AG20443 (cell line): ENCODE measurements around the gene SLC2A3.
"Not testable (repeated sequence)": the region's sequence is repeated elsewhere in the genome, so short reads cannot be mapped to it uniquely, and the experiment has no call there.

ENCODE experiments used
- DNase-seq: peaks from one replicate; pipeline ENCODE4 v3.0.0; 2012; ENCODE audit warnings: low spot score, mixed read lengths

The SLC2A3 gene

GRCh38 chr12:7950230-7950943 lies 14.4 kb upstream of the SLC2A3 start:
- DNase-seq: not testable (repeated sequence)

- DNase-seq: no peak
Observed at GRCh38 chr12:7948589-7949260, 12.7 kb upstream of the SLC2A3 start.

GRCh38 chr12:7947011-7947410 lies 11.0 kb upstream of the SLC2A3 start:
- DNase-seq: no peak

DNA sequence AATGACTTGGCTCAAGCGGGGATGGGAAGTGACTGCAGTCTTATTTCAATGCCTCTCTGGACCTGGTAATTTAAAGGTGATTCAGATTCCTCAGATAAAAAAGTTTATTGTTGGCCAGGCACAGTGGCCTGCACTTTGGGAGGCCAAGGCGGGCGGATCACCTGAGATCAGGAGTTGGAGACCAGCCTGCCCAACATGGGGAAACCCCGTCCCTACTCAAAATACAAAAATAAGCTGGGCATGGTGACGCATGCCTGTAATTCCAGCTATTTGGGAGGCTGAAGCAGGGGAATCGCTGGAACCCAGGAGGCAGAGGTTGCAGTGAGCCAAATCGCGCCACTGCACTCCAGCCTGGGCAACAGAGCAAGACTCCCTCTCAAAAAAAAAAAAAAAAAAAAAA lies 8.8 kb upstream of the SLC2A3 start:
- DNase-seq: not testable (repeated sequence)

GRCh38 chr12:7940906-7941305 lies 4.9 kb upstream of the SLC2A3 start:
- DNase-seq: no peak

DNA sequence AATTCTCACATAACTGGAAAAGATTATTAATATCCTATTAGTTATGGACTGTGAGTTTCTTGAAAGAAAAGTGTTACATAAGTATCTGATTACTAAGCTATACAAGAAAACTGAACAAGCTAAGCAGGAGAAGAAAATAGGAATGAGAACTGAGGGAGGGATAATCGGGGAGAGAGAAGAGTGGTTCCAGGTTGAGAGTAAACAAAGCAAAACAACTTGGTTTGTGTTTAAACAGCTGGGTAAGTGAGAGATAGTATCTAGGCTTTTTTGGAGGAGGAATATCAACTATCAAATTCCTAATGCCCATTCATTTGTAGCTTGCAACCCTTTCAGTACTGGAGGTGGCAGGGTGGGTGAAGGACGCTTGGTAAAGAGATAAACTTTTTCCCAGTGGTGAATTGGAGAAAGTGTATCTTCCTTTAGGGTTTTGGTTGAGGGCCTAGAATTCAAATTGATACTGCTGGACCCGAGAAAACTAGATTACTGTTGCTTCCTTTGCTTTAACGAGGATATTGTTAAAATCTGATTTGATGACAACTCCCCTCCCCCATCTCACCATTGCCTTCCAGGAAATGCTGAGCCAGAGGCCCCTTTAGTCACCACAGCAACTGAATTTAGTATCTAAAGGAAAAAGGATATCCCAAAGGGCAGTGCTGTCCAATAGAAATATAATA lies 2.0 kb upstream of the SLC2A3 start:
- DNase-seq: no peak

DNA sequence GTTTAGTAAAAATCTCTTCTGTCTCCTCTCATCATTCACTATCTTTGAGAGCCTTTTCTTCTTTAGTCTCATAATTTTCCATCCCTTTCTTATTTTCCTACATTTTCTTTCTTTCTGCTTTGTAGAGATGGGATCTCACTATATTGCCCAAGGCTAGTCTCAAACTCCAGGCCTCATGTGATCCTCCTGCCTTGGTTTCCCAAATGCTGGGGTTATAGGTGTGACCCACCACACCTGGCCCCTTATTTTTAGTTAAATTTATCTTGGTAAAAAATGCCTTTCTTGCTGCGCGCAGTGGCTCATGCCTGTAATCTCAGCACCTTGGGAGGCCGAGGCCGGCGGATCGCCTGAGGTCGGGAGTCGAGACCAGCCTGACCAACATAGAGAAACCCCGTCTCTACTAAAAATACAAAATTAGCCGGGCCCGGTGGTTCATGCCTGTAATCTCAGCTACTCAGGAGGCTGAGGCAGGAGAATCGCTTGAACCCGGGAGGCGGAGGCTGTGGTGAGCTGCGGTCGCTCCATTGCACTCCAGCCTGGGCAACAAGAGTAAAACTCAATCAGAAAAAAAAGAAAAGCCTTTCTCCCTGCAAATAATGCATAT lies 996 bp downstream of the SLC2A3 start:
- no peak for DNase-seq

DNA sequence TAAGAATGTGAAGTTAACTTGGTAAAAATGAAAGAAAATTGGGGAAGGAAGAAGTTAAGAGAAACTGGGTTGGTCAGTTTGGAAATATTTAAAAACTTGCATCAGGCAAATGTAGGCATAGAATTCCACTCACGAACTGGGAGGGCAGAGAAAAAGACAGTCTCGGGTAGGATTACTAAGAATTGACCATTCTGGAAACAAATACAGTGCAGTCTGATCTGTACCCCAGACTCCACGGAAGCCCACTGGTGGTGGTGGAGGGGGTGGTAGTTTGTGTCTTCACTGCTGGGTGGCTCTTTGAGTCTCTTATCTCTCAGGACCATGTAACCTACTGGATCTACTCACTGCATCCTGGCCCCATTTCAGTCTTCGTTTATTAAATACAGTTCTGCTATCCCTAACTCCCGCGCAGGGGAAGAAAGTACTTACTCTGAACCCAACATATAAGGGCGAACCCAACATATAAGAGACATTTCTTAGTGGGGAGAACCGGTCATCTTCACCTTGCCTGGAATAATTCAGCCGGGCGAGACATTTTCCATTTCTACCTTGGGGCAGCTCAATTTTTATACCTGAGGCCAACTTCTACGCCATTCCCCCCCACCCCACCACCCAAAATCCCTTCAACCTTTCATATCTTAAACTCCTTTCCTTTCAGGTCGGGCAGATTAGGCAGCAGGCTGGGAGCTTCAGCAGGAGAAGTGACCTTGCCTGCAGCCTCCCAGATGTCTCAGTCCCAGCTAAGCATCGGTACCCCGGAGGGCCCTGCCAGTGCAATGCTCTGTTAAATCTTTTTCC lies 1.7 kb downstream of the SLC2A3 start:
- no peak for DNase-seq

GRCh38 chr12:7933255-7933726 lies 2.7 kb downstream of the SLC2A3 start:
- peak; percentile 89 for DNase-seq

DNA sequence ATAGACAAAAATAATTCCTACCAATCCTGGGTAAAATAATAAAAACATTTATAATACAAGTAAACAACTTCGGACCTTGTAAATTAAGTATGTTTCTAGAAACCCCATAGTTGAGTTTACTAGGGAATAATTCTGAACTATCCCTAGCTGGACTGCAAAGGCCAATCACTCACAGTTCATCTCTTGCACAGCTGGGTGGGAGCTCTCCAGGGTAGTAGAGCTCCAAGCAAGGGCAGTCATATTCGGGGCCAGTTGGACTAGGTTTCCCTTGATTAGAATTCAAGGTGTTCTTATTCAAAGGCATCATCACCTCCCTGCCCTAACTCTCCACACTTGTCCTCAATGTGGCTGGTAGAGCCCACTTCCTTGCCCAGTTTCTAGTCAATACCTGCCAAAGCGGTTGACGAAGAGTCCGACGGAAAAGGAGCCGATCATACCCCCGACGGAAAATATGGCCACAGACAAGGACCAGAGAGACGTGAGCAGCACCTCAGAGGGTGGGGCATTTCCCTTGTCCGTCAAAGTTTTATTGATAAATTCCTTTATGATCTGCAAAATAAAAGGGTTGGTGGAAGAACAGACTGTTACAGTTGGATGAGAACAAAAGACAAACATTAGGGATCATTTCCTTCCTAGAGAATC lies 3.3 kb downstream of the SLC2A3 start:
- DNase-seq: not testable (repeated sequence)

- no peak for DNase-seq
Observed at GRCh38 chr12:7929083-7929792, 6.7 kb downstream of the SLC2A3 start.

DNA sequence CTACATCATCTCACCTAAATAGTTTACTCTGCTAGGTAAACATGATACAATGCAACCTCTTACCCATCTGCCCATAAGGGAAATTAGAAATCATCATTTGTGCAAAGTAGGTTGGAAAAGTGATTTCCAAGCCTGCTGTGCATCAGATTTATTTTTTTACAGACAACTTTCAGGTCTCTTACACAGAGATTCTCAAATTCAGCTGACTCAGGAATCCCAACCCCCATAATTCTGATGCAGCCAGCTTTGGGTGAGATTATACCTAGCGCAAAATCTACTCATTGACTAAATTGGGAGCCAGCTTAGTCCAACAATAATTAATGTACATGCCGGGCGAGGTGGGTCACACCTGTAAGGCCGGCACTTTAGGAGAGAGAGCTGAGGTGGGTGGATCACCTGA lies 8.5 kb downstream of the SLC2A3 start:
- no peak for DNase-seq

DNA sequence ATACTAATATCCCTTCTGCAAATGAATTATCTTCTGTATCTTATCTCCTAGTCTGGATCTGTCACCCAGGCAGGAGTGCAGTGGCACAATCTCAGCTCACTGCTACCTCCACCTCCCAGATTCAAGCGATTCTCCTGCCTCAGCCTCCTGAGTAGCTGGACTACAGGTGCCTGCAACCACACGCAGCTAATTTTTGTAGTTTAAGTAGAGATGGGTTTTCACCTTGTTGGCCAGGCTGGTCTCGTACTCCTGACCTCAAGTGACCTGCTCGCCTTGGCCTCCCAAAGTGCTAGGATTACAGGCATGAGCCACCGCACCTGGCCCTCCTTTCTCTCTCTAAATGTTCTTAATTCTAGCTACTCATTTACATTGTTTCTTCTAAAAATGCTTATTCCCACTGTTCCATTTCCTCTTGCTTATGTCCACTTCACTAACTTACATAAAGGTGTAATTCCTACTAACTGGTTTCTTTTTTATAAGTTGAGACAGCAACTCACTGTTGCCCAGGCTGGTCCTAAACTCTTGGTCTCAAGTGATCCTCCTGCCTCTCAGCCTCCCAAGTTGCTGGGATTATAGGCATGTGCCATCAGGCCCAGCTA lies 9.8 kb downstream of the SLC2A3 start:
- not testable (repeated sequence) for DNase-seq

DNA sequence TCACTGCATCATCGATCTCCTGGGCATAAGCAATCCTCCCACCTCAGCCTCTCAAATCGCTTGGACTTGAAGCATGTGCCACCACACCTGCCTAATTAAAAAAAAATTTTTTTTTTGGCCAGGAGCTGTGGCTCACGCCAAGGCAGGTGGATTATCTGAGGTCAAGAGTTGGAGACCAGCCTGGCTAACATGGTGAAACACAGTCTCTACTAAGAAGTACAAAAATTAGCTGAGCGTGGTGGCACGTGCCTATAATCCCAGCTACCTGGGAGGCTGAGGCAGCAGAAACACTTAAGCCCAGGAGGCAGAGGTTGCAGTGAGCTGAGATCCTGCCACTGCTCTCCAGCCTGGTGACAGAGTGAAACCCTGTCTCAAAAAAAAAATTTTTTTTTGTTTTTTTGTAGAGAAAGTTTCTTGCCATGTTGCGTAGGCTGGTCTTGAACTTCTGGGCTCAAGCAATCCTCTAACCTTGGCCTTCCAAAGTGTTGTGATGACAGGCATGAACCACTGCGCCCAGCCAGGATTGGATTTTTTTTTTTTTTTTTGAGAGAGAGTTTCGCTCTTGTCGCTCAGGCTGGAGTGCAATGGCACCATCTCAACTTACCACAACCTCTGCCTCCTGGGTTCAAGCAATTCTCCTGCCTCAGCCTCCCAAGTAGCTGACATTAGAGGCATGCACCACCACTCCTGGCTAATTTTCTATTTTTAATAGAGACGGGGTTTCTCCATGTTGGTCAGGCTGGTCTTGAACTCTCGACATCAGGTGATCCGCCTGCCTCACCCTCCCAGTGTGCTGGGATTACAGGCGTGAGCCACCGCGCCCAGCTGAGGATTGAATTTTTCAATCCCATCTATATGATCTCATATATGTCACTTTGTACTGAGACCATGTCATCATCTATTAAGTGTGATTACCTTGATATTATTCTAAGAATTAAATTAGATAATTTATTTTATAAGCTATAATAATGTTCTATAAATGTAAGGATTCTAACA lies 12.4 kb downstream of the SLC2A3 start:
- DNase-seq: no peak

DNA sequence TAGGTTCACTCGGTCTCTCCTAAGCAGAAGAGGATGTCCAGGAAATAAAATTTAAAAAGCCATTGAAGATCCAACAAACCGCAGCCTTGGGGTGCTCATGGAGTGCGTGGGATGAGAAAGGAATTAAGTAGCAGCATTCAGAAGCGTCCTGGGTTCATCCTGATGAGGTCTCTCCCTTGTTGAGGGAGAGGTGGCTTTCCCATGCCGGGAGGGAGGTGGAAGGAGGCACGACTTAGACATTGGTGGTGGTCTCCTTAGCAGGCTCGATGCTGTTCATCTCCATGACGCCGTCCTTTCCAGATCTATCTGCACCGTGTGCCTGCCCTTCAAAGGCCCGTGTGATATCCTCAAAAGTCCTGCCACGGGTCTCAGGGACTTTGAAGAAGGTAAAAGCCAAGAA lies 14.8 kb downstream of the SLC2A3 start:
- not testable (repeated sequence) for DNase-seq

GRCh38 chr12:7918268-7918590 lies 17.8 kb downstream of the SLC2A3 start:
- not testable (repeated sequence) for DNase-seq

- DNase-seq: no peak
Observed at GRCh38 chr12:7917392-7918267, 18.4 kb downstream of the SLC2A3 start.

DNA sequence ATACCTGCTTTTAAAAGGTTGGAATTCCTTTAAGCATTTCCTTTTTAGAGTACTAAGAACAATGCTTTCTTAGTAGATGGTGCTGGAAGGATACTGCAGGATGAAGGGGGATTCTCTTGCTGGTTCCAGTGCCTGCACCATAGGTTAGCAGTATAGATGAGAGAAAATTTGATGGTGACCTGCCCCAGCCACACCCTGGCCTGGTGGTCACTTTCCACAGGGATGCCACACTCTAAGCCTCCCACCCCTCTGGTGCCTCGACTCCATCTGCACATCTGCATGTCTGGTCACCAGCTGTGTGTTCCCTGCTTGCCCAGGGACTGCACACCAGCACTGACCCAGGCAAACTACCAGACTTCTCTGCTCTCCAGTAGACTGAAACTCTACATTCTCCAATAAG lies 19.1 kb downstream of the SLC2A3 start:
- DNase-seq: no peak
